ENCODE results near the gene MACROD2.

DNA sequence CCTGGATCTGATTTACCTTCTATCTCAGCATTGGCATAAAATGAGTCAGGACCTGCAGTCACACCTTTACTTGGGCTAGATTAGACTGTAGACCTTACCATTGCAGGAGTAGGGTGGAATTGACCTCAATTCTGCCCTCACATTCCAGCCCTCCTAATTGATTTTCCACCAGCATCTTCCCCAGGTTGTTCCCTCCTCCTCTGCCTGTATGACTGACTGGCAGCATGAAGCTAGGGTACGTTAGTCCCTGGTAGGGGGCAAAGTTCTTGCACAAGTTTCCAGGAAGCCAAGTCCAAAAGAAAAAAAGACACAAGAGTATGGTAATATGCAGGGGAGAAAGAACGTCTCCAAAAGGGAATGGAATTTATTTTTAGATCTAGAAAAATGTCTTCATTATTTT, 567.7 kb downstream of the MACROD2 start:
- no peak for TF ChIP-seq POLR2A (IDR thresholded peaks at IDR 0.05)
- TF ChIP-seq, protein P1, sequence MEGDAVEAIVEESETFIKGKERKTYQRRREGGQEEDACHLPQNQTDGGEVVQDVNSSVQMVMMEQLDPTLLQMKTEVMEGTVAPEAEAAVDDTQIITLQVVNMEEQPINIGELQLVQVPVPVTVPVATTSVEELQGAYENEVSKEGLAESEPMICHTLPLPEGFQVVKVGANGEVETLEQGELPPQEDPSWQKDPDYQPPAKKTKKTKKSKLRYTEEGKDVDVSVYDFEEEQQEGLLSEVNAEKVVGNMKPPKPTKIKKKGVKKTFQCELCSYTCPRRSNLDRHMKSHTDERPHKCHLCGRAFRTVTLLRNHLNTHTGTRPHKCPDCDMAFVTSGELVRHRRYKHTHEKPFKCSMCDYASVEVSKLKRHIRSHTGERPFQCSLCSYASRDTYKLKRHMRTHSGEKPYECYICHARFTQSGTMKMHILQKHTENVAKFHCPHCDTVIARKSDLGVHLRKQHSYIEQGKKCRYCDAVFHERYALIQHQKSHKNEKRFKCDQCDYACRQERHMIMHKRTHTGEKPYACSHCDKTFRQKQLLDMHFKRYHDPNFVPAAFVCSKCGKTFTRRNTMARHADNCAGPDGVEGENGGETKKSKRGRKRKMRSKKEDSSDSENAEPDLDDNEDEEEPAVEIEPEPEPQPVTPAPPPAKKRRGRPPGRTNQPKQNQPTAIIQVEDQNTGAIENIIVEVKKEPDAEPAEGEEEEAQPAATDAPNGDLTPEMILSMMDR (IDR thresholded peaks at IDR 0.05) = no peak

Measured in ovary (tissue), 3 donors.